ENCODE results near the gene TTC38.
A peak's percentile ranks its signal among the peaks of the same experiment; 100 is the strongest.

TTC38 gene

GRCh38 chr22:46267431-46268279, at the start of gene TTC38:
TTC38 (plus strand) TSS chr22:46268008; CDS start chr22:46268040, 32 bp downstream.
- peaks cover 11% of the 10 kb centered on the region for H3K9me3 ChIP-seq (ENCODE audit: severe bottlenecking)
- peak within 1 kb of the TSS; percentile 71 for H3K27ac ChIP-seq
- no peaks in the 10 kb centered on the region for H3K27me3 ChIP-seq (ENCODE audit: insufficient read depth, low read depth, severe bottlenecking)
- TF ChIP-seq, protein P1, sequence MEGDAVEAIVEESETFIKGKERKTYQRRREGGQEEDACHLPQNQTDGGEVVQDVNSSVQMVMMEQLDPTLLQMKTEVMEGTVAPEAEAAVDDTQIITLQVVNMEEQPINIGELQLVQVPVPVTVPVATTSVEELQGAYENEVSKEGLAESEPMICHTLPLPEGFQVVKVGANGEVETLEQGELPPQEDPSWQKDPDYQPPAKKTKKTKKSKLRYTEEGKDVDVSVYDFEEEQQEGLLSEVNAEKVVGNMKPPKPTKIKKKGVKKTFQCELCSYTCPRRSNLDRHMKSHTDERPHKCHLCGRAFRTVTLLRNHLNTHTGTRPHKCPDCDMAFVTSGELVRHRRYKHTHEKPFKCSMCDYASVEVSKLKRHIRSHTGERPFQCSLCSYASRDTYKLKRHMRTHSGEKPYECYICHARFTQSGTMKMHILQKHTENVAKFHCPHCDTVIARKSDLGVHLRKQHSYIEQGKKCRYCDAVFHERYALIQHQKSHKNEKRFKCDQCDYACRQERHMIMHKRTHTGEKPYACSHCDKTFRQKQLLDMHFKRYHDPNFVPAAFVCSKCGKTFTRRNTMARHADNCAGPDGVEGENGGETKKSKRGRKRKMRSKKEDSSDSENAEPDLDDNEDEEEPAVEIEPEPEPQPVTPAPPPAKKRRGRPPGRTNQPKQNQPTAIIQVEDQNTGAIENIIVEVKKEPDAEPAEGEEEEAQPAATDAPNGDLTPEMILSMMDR (IDR thresholded peaks at IDR 0.05; ENCODE audit: low read depth, low read length) = no peak
- H3K4me3 ChIP-seq (ENCODE audit: low read depth, low read length) = peak within 1 kb of the TSS; percentile 82
- DNase-seq = peak; percentile 86
- peaks cover 6% of the 10 kb centered on the region; the same call in 1 of the 2 replicates for H3K36me3 ChIP-seq

DNA sequence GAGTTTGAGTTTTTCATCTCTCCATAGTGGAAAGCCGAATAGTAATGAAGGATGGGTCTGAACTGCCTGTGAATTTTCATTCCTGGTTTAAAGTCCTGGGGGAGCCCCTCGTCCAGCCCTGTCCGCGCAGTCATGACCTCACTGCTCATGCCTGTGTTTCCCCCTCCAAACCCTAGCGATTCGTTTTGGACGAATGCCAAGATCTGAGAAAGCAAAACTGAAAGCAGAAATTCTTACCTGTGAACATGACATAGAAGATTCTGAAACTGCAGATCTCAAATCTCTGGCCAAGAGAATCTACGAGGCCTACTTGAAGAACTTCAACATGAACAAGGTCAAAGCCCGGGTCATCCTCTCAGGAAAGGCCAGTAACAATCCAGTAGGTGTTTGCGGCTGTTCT, 48.2 kb upstream of the TTC38 start:
- no peak for DNase-seq
- H3K36me3 ChIP-seq = peaks cover 26% of the 10 kb centered on the region
- no peak overlapping the region for H3K4me3 ChIP-seq (ENCODE audit: low read depth, low read length)
- no peaks in the 10 kb centered on the region for H3K27me3 ChIP-seq (ENCODE audit: insufficient read depth, low read depth, severe bottlenecking)
- TF ChIP-seq, protein P1 (IDR thresholded peaks at IDR 0.05; ENCODE audit: low read depth, low read length) = no peak
- H3K27ac ChIP-seq = no peak overlapping the region
- H3K9me3 ChIP-seq (ENCODE audit: severe bottlenecking) = no peaks in the 10 kb centered on the region

DNA sequence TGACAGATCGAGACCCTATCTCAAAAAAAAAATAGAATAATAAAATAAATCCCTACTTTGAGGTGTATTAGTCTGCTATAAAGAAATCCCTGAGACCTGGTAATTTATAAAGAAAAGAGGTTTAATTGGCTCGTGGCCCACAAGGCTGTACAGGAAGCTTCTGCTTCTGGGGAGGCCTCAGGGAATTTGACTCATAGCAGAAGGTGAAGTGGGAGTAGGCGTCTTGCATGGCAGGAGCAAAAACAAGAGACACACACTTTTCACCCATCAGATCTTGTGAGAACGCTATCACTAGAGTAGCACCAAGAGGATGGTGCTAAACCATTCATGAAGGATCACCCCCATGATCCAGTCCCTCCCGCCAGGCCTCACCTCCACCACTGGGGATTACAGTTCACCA, 46.9 kb upstream of the TTC38 start:
- Histone ChIP-seq H3K9me3 (ENCODE audit: severe bottlenecking) (no peaks in the 10 kb centered on the region), H3K36me3 (peaks cover 20% of the 10 kb centered on the region), H3K27me3 (ENCODE audit: insufficient read depth, low read depth, severe bottlenecking) (no peaks in the 10 kb centered on the region), H3K4me3 (ENCODE audit: low read depth, low read length) (no peak overlapping the region), H3K27ac (no peak overlapping the region)
- no peak for DNase-seq
- TF ChIP-seq, protein P1 (IDR thresholded peaks at IDR 0.05; ENCODE audit: low read depth, low read length) = no peak

GRCh38 chr22:46224044-46224897, 43.5 kb upstream of the TTC38 start:
- Histone ChIP-seq H3K9me3 (ENCODE audit: severe bottlenecking) (no peaks in the 10 kb centered on the region), H3K27me3 (ENCODE audit: insufficient read depth, low read depth, severe bottlenecking) (no peaks in the 10 kb centered on the region), H3K4me3 (ENCODE audit: low read depth, low read length) (no peak overlapping the region), H3K36me3 (peaks cover 12% of the 10 kb centered on the region), H3K27ac (no peak overlapping the region)
- no peak for DNase-seq
- TF ChIP-seq, protein P1 (IDR thresholded peaks at IDR 0.05; ENCODE audit: low read depth, low read length) = no peak

DNA sequence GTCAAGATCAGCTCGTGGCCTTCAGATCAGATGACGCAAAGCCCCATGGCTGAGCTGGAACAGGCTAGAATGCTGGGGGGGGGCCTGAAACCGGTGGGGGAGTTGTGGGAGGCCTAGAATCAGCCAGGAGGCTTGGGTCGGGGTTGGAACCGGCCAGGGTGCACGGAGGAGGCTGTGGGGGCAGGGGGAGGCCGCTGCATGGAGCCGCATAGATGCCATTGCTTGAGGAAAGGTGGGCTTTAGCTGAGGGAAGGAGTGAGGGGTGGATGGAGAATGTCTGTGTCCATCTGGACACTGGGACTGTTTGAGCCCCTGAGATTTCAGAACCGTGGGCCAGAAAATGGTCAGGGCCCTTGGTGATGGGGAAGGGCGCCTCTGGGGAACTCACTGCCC, 42.9 kb upstream of the TTC38 start:
- Histone ChIP-seq H3K4me3 (ENCODE audit: low read depth, low read length) (no peak overlapping the region), H3K36me3 (peaks cover 6% of the 10 kb centered on the region), H3K9me3 (ENCODE audit: severe bottlenecking) (no peaks in the 10 kb centered on the region), H3K27me3 (ENCODE audit: insufficient read depth, low read depth, severe bottlenecking) (no peaks in the 10 kb centered on the region), H3K27ac (no peak overlapping the region)
- DNase-seq = no peak
- TF ChIP-seq, protein P1 (IDR thresholded peaks at IDR 0.05; ENCODE audit: low read depth, low read length) = no peak
